Neural crest cell (in vitro differentiated cells): Measurements from ENCODE around the gene WDR5. TPM values are rescaled to one million over a fixed set of nuclear protein-coding genes. Genes with fewer than 3 reads are reported as not detected.

Experiments used
- DNase-seq: peaks from one replicate; pipeline ENCODE4 v3.0.0; 2021; ENCODE audit warnings: low read depth, mixed read lengths, low spot score
- H3K27ac Mint-ChIP-seq: one replicate; pipeline ENCODE4 v1.8.0; 2021; ENCODE audit warnings: mild to moderate bottlenecking, mixed read lengths; ENCODE audit not compliant: unreplicated experiment
- H3K27me3 Mint-ChIP-seq: 2 replicates; pipeline ENCODE4 v1.8.0; 2021; ENCODE audit warnings: low read depth, mild to moderate bottlenecking, mixed read lengths
- H3K36me3 Mint-ChIP-seq: 2 replicates; pipeline ENCODE4 v1.8.0; 2021; ENCODE audit warnings: low read depth, mild to moderate bottlenecking, mixed read lengths
- H3K4me1 Mint-ChIP-seq: 2 replicates; pipeline ENCODE4 v1.8.0; 2021; ENCODE audit warnings: mixed read lengths
- H3K4me3 Mint-ChIP-seq: one replicate; pipeline ENCODE4 v1.8.0; 2021; ENCODE audit warnings: mild to moderate bottlenecking, mixed read lengths
- H3K9me3 Mint-ChIP-seq: 2 replicates; pipeline ENCODE4 v1.8.0; 2021; ENCODE audit warnings: mixed read lengths
- total RNA-seq: library from RNA; stranded (reverse); gene quantifications from 2 replicates; pipeline ENCODE4 v1.2.1, GENCODE V29; 2021
- TF ChIP-seq, protein P1 (sequence below): fragments of 200-600 bp; sonication (generic); conservative IDR thresholded peaks from 2 replicates; pipeline ENCODE4 v1.5.0; 2021; ENCODE audit warnings: antibody characterized with exemption, mild to moderate bottlenecking

Gene WDR5
- total RNA-seq, 1 donor from 2014 or later = 67.2 TPM

DNA sequence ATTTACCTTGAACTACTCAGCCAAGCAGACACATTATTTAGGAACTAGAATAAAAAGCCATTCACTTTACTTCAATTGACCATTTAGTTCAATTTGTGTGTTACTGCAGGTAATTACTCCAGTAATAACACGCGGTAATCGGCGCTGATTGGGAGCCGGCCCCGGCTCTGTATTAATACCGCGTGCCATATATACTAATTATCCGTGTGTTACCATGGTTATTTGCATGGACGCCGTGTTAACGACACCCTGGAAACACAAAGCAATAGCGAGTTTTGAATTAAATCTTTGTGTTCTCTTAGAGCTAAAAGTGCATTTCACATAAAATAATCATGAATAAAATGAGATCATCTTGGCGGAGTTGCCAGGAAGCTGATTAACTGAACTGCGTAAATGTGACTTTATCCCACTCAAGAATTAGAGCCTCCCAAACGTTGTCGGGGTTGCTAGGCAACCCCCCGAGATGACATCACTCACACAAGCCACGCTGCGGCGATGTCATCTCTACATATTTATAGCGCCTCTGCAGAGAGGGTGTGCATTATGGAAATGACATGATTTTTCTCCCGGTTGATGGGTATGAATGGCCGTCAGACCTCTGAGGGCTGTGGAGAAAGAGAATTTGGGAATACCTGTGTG, 69.9 kb downstream of the WDR5 start:
- no peaks in the 10 kb centered on the region for H3K27me3 Mint-ChIP-seq
- H3K4me1 Mint-ChIP-seq = peaks cover 32% of the 10 kb centered on the region
- H3K9me3 Mint-ChIP-seq = peaks cover 3% of the 10 kb centered on the region
- TF ChIP-seq, protein P1, sequence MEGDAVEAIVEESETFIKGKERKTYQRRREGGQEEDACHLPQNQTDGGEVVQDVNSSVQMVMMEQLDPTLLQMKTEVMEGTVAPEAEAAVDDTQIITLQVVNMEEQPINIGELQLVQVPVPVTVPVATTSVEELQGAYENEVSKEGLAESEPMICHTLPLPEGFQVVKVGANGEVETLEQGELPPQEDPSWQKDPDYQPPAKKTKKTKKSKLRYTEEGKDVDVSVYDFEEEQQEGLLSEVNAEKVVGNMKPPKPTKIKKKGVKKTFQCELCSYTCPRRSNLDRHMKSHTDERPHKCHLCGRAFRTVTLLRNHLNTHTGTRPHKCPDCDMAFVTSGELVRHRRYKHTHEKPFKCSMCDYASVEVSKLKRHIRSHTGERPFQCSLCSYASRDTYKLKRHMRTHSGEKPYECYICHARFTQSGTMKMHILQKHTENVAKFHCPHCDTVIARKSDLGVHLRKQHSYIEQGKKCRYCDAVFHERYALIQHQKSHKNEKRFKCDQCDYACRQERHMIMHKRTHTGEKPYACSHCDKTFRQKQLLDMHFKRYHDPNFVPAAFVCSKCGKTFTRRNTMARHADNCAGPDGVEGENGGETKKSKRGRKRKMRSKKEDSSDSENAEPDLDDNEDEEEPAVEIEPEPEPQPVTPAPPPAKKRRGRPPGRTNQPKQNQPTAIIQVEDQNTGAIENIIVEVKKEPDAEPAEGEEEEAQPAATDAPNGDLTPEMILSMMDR = no peak
- peak overlapping the region; percentile 65 for H3K27ac Mint-ChIP-seq
- H3K36me3 Mint-ChIP-seq = no peaks in the 10 kb centered on the region
- peak overlapping the region; percentile 41 for H3K4me3 Mint-ChIP-seq
- no peak for DNase-seq

DNA sequence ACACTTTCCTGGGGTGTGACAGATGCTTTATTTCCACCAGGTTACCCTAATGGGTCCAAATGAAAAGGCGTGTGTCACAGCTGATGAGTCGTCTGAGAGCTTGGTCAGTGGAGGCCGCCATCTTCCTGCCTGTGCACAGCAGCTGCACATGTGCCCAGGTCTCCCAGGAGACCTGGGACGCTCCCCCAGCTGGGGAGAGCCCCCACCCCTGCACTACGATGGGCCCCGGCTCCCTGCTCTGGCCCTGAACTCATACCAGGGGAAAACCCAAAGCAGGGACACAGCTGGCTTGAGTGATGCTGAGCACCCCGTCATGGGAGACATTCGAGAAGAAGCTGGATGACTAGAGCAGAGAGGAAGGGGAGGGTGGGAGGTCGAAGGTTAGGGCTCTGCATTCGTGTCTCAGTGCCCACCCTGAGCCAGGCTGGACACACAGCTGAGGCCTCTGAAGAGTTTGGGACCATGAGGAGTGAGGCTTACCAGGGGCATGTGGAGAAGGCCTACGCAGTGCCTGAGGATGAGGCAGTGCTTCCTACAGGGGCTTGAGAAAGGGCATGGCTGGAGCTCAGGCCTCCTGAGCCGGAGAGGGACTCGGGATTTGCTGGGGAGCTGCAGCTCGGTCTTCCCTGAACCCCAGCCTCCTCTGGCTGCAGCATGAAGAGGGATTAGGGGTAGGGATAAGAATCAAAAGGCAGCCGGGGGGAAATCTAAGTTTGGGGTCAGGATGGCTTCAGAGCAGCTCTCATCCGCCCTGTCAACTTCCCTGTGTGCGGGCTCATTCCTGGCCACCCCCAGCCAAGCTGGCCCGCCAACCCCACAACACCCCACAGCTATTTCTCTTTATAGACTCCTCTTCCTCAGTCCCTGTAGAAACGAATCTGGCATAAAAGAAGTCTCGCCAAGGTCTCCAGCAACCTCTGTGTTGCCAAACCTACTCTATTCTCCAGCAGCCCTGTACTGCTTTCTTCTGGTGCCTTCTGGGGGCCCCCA, 70.7 kb downstream of the WDR5 start:
- Mint-ChIP-seq H3K27me3 (no peaks in the 10 kb centered on the region), H3K9me3 (peaks cover 3% of the 10 kb centered on the region), H3K36me3 (no peaks in the 10 kb centered on the region), H3K4me3 (no peak overlapping the region), H3K27ac (no peak overlapping the region), H3K4me1 (peaks cover 32% of the 10 kb centered on the region)
- no peak for DNase-seq
- TF ChIP-seq, protein P1 = no peak

DNA sequence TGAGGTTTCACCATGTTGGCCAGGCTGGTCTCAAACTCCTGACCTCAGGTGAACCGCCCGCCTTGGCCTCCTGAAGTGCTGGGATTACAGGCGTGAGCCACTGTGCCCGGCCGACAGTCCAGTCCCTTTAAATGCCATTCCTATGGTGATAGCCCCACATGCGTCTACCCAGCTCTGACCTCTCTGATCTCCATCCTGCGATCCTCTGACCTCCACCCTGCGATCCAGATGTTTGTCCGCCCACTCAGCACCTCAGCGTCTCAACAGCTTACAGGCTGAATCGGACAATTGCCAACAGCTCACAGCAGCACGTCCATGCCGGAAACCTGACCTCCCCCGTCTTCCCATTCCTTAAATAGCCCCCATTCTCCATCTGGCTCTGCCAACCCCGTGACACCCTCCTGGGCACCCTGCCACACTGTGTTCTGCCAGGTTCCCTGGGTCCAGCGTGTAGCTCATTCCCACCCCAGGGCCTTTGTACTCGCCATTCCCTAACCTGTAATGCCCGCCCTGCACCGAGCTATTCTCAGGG, 72.5 kb downstream of the WDR5 start:
- H3K4me3 Mint-ChIP-seq = no peak overlapping the region
- TF ChIP-seq, protein P1 = no peak
- no peaks in the 10 kb centered on the region for H3K36me3 Mint-ChIP-seq
- H3K27ac Mint-ChIP-seq = no peak overlapping the region
- DNase-seq = no peak
- H3K4me1 Mint-ChIP-seq = peaks cover 34% of the 10 kb centered on the region
- no peaks in the 10 kb centered on the region for H3K27me3 Mint-ChIP-seq
- peaks cover 3% of the 10 kb centered on the region for H3K9me3 Mint-ChIP-seq

DNA sequence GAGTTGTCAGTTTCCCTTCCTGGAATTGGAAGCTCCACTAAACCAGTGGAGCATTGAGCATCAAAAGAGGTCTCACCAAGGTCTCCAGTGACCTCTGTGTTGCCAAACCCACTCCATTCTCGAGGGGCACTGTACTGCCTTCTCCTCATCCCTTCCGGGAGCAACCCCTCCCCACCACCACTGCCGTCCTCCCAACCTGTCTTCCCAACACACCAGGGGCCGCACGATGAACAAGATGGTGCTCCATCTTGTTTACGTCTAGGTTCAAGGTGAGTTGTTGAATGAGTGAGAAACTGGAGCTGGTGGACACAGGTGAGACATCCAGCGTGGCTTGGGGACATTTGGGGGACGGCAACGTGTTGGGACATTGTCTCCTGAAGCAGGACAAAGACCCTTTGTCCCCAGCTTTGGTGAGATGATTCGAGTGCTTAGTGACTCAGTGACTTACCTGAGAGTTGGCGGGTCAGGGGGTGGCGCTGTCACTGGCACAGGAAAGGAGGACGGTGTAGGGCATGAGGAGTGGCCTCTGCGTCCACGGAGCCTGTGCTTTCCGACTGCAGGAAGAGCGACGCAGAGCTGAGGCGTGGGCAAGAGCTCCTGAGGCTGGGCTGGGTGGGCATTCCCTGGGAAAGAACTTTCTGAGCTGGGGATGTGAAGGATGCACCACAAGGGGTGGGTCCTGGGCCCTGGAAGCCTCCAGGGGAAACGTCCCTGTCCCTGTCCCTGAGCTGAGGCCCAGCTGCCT, 73.3 kb downstream of the WDR5 start:
- H3K4me3 Mint-ChIP-seq = no peak overlapping the region
- H3K4me1 Mint-ChIP-seq = peaks cover 42% of the 10 kb centered on the region
- TF ChIP-seq, protein P1 = no peak
- no peaks in the 10 kb centered on the region for H3K36me3 Mint-ChIP-seq
- H3K27ac Mint-ChIP-seq = peak overlapping the region; percentile 57
- H3K27me3 Mint-ChIP-seq = no peaks in the 10 kb centered on the region
- no peak for DNase-seq
- peaks cover 3% of the 10 kb centered on the region for H3K9me3 Mint-ChIP-seq

Other genes starting within 250 kb of the WDR5 start
- gene VAV2, start 143.8 kb upstream of the WDR5 start, total RNA-seq = 40.6 and 47.0 TPM in 2 replicates
- gene BRD3OS, start 110.6 kb upstream of the WDR5 start, total RNA-seq = 25.9 and 30.7 TPM in 2 replicates
- 73.2 and 77.6 TPM in 2 replicates for gene BRD3, start 68.1 kb upstream of the WDR5 start, total RNA-seq
- 71.3 and 108 TPM in 2 replicates for gene RNU6ATAC, start 28.5 kb downstream of the WDR5 start, total RNA-seq
- gene RXRA, start 190.4 kb downstream of the WDR5 start, total RNA-seq = 40.0 and 41.2 TPM in 2 replicates